ENCODE data around the gene PLCG2.

DNA sequence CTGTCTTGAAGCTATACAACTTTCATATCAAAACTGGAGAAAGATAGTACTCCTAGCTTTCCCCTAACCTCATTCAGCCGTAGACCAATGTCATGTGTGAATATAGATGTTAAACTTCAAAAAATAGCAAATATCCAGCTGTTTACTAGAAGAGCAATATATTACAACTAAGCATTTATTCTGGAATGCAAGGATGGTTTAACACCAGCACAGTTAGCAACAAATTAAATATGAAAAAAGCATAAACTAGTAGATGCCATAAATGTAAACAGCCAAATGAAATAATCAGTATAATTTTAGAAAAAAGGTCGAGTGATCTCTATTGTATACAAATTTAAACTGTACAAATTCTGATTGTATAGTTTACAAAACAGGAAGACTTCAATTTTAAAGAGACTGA lies 172.5 kb downstream of the PLCG2 start:
- TF ChIP-seq ESRRG (CRISPR knock-in tag; IDR thresholded peaks at IDR 0.05) (no peak), ZFP30 (CRISPR knock-in tag; IDR thresholded peaks at IDR 0.05) (no peak)
